ENCODE measurements around the gene RXRG.

The RXRG gene

DNA sequence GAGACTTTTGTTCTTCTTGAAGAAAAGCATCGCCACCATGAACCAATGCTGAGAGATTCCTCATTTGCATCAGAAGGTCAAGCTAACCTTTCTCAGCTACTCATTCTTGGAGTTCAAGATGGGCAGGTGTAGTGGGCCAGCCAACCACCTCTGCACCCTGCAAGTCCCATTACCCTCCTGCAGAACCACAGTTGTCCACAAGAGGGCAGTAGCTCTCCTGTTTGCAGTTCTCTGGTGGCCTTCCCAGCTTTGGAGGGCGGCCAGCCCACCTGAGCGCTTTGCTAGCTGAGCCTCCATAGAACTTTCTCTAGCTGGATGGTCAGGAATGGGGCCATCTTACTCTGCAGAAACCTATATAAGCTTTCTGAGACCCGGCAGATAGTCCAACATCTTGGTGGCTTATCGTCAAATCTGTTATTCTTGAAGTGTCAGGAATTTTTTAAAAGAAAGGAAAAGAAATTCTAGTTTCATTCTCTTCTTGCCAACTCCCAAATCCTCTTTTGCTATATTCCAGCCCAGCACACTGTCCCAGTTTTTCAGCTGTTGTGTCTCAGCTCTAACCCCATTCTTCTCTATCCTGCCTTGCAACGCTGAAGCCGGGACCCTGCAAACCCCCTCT lies 77.4 kb downstream of the RXRG start:
- peak; percentile 66 for DNase-seq (ENCODE audit: low read depth)

DNA sequence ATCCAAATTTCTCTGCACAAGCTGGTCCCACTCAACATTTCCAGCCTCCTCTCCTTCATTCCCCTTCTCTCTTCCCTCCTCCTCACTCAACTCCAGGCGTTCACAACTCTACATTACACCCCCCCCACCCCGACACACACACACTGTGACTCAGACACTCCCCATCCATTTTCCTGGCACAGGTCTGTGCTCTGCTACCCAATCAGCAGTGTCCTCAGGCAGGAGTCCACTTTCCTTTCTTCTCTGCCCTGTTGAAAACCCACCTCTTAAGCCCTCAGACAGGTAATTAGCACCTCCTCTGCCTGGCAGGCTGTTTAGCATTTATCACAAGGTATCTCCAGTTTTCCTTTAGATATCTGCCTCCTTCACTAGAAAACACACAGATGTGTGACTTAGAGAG lies 79.6 kb downstream of the RXRG start:
- no peak for DNase-seq (ENCODE audit: low read depth)

DNA sequence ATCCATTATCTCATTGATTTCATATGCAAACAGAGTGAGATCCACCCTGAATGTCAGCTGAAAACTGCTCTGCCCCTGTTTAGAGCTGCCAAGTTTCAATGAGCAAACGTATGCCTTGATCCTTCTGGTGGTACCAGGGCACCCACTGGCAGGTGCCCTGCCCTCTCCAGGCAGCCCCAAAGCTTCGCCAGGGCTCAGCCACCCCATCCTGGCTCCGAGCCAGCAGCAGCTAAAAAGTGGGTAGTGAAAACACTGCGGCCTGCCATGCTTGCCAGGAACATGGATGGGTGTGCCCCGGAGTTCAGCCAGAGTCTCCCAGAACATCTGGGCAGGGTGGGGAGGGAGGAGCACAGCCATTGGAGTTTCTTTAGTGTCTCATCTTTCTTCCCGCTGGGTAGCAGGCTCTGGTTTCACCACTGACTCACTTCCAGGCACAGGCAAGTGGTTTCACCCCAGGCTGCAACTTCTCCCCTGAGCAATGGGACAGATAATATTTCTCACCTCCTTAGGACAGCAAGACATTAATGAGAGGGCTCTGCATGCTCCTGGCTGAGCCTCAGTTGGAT lies 80.3 kb downstream of the RXRG start:
- DNase-seq (ENCODE audit: low read depth) = no peak

DNA sequence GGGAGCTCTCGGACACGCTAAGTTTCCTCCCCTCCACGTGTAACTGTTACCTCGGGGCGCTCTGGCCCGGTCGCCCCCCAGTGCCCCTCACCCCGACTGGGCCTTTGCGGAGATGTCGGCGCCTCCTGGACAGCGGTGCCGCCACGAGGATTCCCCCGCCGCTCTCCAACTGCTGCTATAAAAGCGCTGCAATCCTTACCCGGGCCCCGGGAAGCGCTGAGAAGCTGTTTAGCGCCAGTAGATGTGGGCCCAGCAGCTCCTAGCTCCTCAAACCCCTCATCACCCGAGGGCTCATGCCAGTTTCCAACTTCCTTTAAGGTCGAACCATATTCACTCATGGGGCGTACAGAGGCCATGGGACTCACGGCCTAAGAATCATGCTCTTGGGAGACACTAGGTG lies 88.0 kb downstream of the RXRG start:
- DNase-seq (ENCODE audit: low read depth) = no peak

DNA sequence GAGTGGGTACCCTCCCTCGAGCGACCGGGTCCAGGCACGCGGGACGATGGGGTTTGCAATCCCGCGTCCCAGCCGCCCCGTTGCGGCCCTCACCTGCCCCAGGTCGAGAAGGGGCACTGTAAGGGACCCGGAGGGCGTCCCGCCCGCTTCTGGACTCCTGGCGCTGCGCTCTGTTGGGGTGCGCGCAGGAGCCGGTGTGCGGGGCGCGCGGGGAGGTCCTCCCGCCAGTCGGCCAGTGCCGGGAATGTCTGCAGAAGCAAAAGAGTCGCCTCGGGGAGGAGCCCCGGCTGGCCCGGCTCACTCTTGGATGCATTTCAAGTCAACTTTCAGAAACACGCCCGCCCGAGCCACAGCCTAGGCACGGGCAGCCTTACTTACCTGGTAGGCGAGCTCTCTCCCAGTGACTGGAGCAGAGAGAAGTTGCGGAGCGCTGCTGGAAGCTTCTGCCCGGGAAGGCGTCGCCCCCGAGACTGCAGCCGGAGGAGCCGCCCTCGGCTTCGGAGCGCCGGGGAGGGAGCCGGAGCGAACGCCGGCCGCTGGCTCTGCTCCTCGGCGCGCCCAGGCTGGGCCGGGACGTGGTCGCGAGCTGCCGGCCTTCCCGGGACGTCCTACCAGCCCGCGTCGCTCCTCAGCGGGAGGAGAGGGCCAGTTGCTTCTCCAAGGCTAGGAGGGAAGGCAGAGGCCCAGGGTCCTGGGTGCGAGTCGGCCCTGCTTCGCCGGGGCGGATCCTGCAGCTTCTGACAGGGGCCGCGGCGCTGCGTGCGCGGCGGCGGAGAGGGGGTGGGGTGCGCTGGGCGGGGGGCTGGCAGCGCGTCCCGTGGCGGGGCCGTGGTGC lies 88.7 kb downstream of the RXRG start, which contains the start of gene LMX1A:
Gene LMX1A (minus strand): TSS at position 739 of the 835 bp plus-strand sequence. CDS start 1,156 bp downstream, outside the sequence.
- no peak for DNase-seq (ENCODE audit: low read depth)

DNA sequence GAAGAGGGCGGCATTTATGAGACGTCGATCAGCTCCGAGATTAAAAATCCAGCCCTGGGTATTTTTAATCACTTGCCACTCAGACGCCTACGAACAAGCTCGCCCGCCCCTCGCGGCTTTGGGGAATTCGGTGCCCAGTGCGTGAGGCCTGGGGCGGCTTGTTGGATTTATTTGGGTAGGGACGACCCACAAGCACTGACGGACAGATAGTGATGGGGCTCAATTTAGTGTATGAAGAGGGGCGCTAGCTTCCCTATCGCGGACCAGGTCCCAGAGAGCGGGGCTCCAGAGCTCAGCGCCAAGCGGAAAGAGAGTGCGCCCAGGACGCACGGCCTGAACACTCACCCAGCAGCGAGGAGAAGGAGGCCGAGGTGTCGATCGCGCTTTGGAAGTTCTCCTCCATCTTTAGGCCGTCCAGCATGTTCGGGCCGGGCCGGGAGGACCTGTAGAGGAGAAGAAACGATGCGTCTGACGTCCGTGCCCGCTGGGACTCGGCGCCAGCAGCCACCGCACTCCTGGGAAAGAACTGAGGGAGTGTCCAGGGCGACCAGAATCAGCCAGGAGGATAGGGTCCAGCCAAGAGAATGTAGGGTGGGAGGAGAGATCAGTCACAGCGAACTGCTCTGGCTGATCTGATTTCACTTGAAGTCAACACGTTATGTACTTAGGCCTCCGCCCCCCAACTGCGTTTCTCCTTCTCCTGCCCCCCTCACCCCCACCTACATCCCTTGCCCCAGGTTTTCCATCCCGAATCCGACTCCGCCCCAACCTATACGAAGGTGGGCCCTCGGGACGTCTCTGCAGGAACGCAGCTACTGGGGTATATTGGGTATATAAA lies 89.6 kb downstream of the RXRG start:
- DNase-seq (ENCODE audit: low read depth) = no peak

DNA sequence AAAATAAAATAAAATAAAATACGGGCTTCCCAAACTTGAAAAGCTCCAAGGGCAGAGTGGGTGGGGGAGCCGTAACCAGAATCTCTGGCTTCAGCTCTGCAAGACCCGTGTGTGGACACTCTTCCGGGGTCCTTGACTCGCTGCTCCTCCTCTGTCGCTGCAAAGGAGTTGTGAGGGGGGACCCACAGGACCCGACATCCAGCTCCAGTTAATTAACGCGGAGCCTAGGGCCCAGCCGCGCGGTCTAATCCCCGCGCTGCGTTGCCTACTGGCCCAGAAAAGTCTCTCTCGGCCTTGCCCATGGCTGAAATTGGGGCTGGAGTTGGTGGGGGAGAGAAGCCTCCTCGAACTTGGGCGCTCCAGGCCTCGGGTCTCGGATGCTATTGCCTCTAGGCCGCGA lies 90.2 kb downstream of the RXRG start:
- no peak for DNase-seq (ENCODE audit: low read depth)

DNA sequence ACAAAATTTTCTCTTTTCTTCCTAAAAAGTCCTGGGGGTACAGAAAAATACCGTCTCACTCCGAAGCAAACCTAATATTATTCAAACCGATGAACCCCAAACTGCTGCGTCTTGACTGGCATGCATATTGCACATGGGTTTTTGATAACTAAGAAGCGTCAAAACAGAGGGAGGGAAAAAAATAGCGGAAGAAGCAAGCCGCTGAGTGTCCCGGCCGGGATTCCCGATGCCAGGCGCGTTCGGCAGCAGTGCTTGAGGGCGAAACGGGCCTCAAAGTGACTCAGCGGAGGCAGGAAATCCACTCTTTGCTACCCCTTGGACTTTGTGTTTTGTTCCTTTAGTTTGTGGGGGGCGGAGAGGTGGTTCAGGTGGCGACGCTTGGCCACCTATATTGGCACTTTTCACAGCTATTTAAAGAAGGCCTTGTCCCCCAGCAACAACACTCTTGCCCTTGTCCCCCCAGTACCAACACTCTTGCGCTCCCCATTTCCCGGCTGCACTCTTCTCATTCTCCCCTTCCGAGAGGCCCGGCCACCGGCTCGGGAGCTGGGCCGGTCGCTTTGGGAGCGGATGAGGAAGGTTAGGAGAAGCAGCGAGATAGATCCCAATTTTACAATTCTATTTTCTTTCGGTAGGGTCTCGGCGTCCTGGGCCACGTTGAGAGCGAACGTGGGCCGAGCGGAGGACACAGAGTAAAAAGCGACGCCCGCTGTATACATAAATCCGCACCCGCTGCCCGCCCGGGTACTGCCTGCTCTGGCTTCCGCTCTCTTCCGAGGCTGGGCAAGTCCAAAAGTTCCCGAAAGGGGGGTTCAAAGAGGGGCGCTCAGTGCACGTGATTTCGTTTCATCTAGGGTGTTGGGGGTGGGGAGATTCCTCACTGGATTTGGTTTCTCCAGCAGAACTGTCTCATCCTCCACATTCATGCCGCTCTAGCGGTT lies 90.9 kb downstream of the RXRG start:
- no peak for DNase-seq (ENCODE audit: low read depth)

DNA sequence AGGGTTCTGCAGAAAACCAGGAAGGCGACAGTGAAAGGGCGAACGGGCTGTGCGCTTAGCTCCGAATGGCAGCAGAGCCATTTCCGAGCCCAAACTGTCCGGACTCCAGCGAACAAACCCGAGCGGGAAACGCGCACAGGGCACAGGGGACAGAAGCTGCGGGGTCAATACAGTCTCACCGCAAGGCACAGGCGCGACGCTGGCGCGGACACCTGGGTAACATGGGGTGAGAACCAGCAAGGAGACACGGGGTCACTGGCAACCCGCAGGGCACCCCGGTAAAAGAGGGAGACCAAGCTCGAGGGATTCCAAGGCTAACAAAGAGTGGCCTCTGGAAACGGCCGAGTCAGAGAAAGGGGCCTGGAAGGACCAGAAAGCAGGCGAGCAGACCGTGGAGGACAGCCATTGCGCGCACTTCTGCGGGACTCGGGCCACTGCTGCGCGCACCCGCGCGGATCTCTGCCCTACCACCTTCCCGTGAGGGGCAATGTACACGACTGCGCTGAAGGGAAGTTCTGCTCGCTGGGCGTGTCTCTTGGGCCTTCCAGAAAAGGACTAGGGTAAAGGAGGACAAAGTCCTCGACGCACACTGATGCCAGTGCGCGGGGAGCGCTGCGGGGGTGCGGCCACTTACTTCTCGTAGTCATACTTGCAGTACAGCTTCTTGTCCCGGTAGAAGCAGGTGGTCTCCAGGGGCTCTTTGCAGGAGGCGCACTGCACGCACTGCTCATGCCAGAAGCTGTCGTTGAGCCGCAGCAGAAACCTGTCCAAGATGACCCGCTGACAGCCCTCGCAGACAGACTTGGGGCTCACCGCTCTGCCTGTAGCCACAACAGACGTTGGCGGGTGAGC lies 92.3 kb downstream of the RXRG start:
- no peak for DNase-seq (ENCODE audit: low read depth)

DNA sequence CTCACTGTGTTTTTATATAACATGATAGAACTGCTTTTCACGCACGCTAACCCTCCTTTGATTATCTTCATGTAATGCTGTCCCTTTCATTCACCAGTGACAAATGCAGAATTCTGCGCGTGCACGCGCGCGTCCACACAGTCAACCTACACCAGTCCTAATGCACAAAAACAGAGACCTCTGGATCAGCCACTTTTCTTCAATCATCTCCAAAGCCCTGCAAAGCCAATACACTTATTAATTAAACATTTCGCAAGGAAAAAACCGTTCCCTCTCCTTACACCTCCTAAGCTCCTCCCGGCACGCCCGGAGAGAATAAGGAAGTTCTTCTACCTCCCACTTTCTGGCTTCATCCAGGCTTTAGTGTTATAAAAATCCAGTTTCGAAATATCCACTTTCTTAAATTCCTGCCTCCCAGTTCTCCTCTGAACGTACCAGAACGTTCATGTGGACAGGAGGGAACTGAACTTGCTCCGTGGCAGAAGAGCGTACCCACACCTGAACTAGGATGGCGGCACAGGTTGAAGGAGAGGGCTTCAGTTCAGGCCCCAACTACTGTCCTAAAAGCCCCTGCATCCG lies 93.0 kb downstream of the RXRG start:
- DNase-seq (ENCODE audit: low read depth) = no peak
